Esophagus squamous epithelium (tissue), 4 donors: ENCODE data around the gene ZNG1A.
"Not testable (repeated sequence)": the region's sequence is repeated elsewhere in the genome, so short reads cannot be mapped to it uniquely, and the experiment has no call there.

Experiments
- POLR2A ChIP-seq, 4 donors: fragments of 450-650 bp; IDR thresholded peaks; one replicate each; pipeline ENCODE4 v1.6.1; 2017; ENCODE audit warnings: antibody characterized with exemption in 4 of 4, mild to moderate bottlenecking in 4 of 4, moderate library complexity in 3 of 4
- TF ChIP-seq, protein P1 (sequence below), 6 experiments: fragments of 450-650 bp in 4 of 6; fragments of 200-600 bp in 2 of 6; sonication (generic) in 2 of 6; IDR thresholded peaks; one replicate each; pipeline ENCODE4 v1.5.1; 2016 to 2019; ENCODE audit warnings: antibody characterized with exemption in 6 of 6, mild to moderate bottlenecking in 4 of 6, moderate library complexity in 4 of 6

DNA sequence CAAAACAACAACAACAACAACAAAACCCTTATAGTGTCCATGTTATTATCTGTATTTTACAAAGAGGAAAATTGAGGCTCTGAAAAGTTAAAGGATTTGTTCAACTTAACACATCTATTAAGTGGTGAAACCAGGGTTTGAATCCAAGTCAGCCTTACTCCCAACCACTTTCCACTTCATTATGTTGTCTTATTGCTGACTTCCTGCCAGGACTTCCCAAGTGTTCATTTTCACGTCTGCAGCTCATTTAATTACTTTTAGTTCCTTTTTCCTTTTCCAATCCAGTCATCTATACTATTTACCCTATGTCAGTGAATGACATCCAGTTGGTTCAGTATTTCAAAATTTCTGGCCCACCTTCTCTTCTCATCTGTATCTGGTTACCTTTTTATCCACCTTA, 20.7 kb upstream of the ZNG1A start:
- TF ChIP-seq POLR2A (IDR thresholded peaks at IDR 0.05), result not testable (repeated sequence)
- TF ChIP-seq, protein P1, sequence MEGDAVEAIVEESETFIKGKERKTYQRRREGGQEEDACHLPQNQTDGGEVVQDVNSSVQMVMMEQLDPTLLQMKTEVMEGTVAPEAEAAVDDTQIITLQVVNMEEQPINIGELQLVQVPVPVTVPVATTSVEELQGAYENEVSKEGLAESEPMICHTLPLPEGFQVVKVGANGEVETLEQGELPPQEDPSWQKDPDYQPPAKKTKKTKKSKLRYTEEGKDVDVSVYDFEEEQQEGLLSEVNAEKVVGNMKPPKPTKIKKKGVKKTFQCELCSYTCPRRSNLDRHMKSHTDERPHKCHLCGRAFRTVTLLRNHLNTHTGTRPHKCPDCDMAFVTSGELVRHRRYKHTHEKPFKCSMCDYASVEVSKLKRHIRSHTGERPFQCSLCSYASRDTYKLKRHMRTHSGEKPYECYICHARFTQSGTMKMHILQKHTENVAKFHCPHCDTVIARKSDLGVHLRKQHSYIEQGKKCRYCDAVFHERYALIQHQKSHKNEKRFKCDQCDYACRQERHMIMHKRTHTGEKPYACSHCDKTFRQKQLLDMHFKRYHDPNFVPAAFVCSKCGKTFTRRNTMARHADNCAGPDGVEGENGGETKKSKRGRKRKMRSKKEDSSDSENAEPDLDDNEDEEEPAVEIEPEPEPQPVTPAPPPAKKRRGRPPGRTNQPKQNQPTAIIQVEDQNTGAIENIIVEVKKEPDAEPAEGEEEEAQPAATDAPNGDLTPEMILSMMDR (IDR thresholded peaks at IDR 0.05), result not testable (repeated sequence)
